Cardiac fibroblast (primary cell): Measurements from ENCODE around the gene UGCG.

Source experiments
- DNase-seq, 2 donors: peaks; one replicate each; pipeline versions ENCODE4 v3.0.0 to v3.0.0-alpha.2; 2010; ENCODE audit warnings: low read depth in 2 of 2
- H3K4me3 ChIP-seq, 2 donors: replicated peaks in 1 of 2; 1 replicate in 1 of 2; 2 replicates in 1 of 2; pipeline ENCODE4 v1.5.1; 2011; ENCODE audit warnings: low read depth in 2 of 2, low read length in 2 of 2, mild to moderate bottlenecking in 2 of 2, moderate library complexity in 1 of 2
- TF ChIP-seq, protein P1 (sequence below): IDR thresholded peaks from one replicate; pipeline ENCODE4 v1.5.1; 2011; ENCODE audit warnings: low read depth, mild to moderate bottlenecking, low read length, inconsistent platforms

The UGCG gene

DNA sequence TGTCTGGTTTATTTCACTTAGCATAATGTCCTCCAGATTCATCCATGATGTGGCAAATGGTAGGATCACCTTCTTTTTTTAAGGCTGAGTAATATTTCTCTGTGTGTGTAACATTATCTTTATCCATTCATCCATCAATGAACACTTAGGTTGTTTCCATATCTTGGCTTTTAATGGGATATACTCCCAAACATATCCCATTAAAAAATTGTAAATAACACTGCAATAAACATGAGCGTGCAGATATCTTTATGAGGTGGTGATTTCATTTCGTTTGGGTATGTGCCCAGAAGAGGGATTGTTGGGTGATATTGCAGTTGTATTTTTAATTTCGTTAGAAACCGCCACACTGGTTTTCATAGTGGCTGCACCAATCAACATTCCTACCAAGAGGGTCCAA is 36.2 kb upstream of the UGCG start:
- TF ChIP-seq, protein P1, sequence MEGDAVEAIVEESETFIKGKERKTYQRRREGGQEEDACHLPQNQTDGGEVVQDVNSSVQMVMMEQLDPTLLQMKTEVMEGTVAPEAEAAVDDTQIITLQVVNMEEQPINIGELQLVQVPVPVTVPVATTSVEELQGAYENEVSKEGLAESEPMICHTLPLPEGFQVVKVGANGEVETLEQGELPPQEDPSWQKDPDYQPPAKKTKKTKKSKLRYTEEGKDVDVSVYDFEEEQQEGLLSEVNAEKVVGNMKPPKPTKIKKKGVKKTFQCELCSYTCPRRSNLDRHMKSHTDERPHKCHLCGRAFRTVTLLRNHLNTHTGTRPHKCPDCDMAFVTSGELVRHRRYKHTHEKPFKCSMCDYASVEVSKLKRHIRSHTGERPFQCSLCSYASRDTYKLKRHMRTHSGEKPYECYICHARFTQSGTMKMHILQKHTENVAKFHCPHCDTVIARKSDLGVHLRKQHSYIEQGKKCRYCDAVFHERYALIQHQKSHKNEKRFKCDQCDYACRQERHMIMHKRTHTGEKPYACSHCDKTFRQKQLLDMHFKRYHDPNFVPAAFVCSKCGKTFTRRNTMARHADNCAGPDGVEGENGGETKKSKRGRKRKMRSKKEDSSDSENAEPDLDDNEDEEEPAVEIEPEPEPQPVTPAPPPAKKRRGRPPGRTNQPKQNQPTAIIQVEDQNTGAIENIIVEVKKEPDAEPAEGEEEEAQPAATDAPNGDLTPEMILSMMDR = no peak
- DNase-seq = no peak
- H3K4me3 ChIP-seq = no peak overlapping the region

DNA sequence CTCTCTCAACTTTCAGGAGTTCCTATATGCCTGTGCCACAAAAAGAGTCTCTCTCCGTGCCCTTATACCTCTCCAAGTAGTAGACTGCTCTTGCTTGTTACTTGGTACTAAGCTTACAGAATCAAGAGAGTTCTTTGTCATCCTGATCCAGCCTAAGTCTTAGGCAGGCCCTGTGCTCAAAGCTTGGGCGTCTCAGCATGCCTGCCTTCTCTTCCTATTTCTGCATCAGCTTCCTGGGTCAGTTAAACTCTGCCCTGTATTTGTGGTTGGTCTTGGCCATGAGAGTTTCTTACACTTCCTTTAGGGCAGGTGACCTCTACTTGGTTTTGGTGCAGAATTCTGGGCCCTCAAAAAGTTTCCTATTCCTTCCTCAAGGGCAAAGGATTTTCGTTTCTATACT is 33.0 kb upstream of the UGCG start:
- no peak overlapping the region for H3K4me3 ChIP-seq
- no peak for DNase-seq
- TF ChIP-seq, protein P1 = no peak

DNA sequence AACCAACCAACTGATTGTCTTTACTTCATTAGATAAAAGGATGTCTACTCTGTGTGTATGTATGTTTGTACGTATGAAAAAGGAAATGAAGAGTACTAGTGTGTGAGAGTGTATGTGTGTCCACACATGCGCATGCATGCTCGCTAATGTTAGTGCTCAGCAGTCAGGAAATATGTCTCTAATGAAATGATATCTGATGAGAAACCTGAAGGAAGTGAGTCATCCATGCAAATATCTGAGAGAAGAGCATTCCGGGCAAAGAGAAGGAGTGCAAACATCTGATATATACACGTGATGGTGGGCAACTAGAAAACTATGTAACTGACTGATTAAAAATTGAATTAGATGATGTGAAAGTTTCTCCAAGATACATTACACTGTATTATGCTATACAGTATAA is 29.6 kb upstream of the UGCG start:
- DNase-seq = peak; percentile 78 to 88
- H3K4me3 ChIP-seq = no peak overlapping the region
- TF ChIP-seq, protein P1 = no peak

DNA sequence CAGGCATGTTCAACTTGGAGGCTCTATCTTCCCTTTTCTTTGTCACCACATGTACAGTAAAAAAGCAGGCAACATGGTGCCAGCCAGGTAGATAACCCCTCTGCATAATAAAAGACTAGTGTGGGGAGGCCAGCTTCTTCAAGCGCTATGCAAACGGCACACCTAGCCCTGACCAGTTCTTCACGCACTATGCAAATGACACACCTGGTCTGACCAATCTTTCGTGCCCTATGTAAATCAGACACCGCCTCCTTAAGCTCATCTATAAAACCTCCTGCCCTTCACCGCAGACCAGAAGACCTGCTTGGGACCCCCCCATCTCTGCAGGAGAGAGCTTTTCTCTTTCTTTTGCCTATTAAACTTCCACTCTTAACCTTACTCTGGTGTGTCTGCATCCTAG is 28.1 kb upstream of the UGCG start:
- no peak overlapping the region for H3K4me3 ChIP-seq
- DNase-seq = no peak
- TF ChIP-seq, protein P1 = no peak

DNA sequence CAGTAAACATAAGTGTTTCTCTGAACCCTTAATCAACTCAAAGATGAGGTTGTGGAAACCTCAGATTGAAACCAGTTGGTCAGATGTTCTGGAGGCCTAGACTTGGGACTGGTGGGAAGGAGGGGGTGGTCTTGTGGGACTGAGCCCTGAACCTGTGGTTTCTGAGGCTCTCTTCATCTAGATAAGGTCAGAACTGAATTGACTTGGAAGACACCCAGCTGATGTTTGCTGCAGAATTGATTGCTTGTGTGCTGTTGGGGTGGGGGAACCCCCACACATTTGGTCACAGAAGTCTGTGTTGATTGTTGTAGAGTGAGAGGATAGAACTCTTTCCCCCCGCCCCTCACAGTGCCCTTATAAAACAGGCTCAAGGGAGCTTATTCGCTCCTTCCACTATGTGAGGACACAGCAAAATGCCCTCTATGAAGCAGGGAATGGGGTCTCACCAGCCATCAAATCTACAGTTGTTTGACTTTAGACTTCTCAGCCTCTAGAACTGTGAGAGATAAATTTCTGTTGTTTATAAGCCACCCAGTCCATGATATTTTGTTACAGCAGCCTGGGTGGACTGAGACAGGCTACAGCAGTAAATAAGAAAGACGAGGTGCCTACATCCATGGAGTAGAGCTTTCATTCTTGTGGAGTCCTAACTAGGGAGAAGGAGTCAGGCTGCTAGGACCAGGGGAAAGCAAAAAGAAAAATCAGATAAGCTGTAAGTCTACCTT is 25.7 kb upstream of the UGCG start:
- no peak for DNase-seq
- TF ChIP-seq, protein P1 = no peak
- no peak overlapping the region for H3K4me3 ChIP-seq

DNA sequence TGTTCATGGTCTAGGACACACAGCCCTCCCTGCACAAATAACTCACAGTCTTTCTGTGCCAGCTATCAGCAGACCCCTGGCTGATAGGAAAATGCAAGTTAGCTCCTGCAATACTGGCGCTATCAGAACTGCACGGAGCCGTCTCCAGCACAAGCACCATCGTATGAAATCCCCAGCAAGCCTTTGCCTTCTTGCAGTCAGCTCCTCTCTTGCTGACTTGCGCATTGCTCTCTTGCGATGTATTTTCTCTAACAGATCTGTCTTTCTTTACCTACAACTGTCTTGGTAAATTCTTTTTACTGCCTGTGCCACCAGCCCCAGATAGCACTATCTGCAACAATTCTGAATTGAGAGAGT is 25.1 kb upstream of the UGCG start:
- DNase-seq = peak in 1 of 2 donors; percentile 35
- TF ChIP-seq, protein P1 = no peak
- H3K4me3 ChIP-seq = no peak overlapping the region

DNA sequence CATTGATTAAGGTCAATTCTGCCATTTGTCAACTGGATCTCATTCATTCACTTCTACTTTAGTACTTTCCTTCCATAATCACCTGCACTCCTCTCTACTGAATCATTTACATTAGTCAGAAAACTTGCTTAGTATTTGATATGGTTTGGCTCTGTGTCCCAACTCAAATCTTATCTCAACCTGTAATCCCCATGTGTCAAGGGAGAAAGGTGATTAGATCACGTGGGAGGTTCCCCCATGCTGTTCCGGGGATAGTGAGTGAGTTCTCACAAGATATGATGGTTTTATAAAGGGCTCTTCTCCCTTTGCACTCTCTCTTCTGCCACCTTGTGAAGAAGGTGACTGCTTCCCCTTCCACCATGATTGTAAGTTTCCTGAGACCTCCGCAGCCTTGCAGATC is 23.7 kb upstream of the UGCG start:
- DNase-seq = no peak
- H3K4me3 ChIP-seq = no peak overlapping the region
- TF ChIP-seq, protein P1 = no peak
